Activated naive CD4-positive, alpha-beta T cell treated with anti-CD3 and anti-CD28 coated beads, Interleukin-2, amount 50 U/mL, for 72 hours (primary cell): ENCODE data around the gene GABRG3. TPM values are rescaled to one million over a fixed set of nuclear protein-coding genes. Genes with fewer than 3 reads are reported as not detected.
"Not testable (repeated sequence)": the region's sequence is repeated elsewhere in the genome, so short reads cannot be mapped to it uniquely, and the experiment has no call there.

Experiments used
- ATAC-seq, 2 donors: fragments of 150-1000 bp; cut with Tn5 transposase; 2 replicates each; pipeline ENCODE4 v1.10.0; 2021; ENCODE audit warnings: mild to moderate bottlenecking in 2 of 2, moderate library complexity in 2 of 2
- DNase-seq, 2 donors: peaks; one replicate each; pipeline ENCODE4 v3.0.0; 2021 to 2022; ENCODE audit warnings: low spot score in 2 of 2
- H3K27ac Mint-ChIP-seq, 2 donors: one replicate each; pipeline ENCODE4 v1.8.0; 2022; ENCODE audit warnings: mild to moderate bottlenecking in 2 of 2, mixed read lengths in 2 of 2
- H3K36me3 Mint-ChIP-seq, 2 donors: one replicate each; pipeline ENCODE4 v1.8.0; 2022; ENCODE audit warnings: mixed read lengths in 2 of 2
- H3K9me3 Mint-ChIP-seq, 2 donors: one replicate each; pipeline ENCODE4 v1.8.0; 2022; ENCODE audit warnings: mixed read lengths in 2 of 2
- total RNA-seq, 2 donors: library from RNA; stranded (reverse); gene quantifications; one replicate each; pipeline ENCODE4 v1.2.3, GENCODE V29; 2022

GABRG3 gene
- total RNA-seq, 2 donors from 2014 or later, result not detected

DNA sequence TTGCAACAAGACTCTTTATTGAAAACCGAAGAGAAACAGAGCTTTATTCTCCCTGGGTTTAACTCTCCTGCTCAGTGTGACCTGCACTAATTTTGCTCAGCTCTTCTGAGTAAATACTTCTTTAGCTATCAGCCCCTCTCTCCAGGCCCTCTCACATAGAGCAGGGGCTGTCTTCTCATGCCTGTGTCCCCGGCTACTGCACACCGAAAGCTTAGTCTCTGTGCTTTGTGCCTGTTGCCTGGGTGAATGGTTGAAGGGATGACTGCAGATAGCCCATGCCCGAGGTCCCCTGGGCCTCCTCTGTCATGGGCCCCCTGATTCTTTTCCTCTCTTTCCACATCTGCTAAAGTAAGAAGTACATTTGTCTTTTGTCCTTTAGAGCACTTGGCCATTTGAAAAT lies 195.9 kb downstream of the GABRG3 start:
- H3K27ac Mint-ChIP-seq, result no peak overlapping the region
- no peak for DNase-seq
- no peak for ATAC-seq
- H3K36me3 Mint-ChIP-seq, result no peaks in the 10 kb centered on the region
- peaks cover 13 to 32% of the 10 kb centered on the region in 2 donors for H3K9me3 Mint-ChIP-seq

DNA sequence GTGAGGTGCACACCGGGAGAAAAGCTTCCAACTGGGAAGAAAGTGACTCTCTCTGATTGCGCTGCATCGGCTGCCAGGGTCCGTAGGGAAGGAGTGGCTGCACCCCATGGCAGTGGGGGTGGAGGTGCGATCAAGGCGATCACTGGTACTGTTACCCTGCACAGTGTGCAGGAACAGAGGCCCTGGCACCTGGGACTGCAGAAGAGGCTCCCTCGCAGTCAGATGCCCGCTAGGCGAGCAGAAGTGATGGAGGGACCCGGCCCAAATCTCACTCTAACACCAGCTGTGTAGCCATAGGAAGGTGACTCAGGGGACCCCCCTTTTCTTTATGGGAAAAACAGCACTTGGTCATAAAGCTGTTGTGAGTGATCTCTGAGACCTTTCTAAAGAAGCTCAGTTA lies 196.8 kb downstream of the GABRG3 start:
- Mint-ChIP-seq H3K36me3 (no peaks in the 10 kb centered on the region), H3K27ac (no peak overlapping the region), H3K9me3 (peaks cover 13 to 33% of the 10 kb centered on the region in 2 donors)
- DNase-seq (no peak), ATAC-seq (no peak)

DNA sequence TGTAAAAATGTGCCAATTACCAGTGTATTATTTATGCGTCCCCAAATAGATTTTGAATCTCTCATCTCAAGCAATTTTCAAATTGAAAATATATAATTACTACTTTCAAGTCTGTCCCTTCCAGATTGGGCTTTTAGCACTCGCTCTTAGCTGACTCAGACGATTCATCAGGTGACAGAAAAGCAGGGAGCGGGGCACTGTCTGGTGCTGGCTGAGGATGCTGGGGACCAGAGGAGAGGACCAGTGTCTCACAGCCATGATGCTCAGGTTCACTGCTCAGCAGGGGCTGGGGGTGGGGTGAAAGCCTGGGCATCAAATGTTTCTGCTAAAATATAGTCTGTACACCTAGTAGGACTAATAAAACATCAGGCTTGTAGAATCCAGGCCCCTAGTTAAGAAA lies 199.9 kb downstream of the GABRG3 start:
- Mint-ChIP-seq H3K9me3 (peaks cover 15 to 35% of the 10 kb centered on the region in 2 donors), H3K36me3 (peaks cover 0 to 6% of the 10 kb centered on the region in 2 donors), H3K27ac (no peak overlapping the region)
- DNase-seq (no peak), ATAC-seq (no peak)

DNA sequence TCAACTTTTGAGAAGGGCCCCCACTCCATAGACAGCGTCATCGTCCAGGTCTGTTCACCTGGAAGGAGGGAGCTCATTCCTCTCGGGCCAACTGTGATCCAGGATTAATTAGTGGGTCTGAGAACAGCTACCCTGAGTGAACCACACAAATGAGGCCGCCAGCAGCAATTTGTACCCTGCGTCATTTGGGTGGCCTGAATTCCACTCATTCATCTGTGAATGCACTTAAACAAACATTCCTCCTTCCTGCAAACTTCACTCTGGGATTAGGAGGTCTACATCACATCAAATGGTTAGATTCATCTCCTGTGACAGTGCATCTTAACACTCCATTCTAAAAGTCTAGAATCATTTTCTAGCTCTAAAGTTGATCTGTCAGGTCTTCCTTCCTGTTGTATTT lies 201.8 kb downstream of the GABRG3 start:
- peaks cover 0 to 14% of the 10 kb centered on the region in 2 donors for H3K36me3 Mint-ChIP-seq
- ATAC-seq (no peak), DNase-seq (no peak)
- peaks cover 21 to 49% of the 10 kb centered on the region in 2 donors for H3K9me3 Mint-ChIP-seq
- no peak overlapping the region for H3K27ac Mint-ChIP-seq

GRCh38 chr15:27175472-27176153 lies 204.6 kb downstream of the GABRG3 start:
- Mint-ChIP-seq H3K9me3 (peaks cover 11 to 45% of the 10 kb centered on the region in 2 donors), H3K27ac (no peak overlapping the region), H3K36me3 (peaks cover 0 to 14% of the 10 kb centered on the region in 2 donors)
- DNase-seq (no peak), ATAC-seq (no peak)

GRCh38 chr15:27176785-27177406 lies 205.9 kb downstream of the GABRG3 start:
- Mint-ChIP-seq H3K36me3 (peaks cover 0 to 14% of the 10 kb centered on the region in 2 donors), H3K27ac (no peak overlapping the region), H3K9me3 (peaks cover 11 to 50% of the 10 kb centered on the region in 2 donors)
- DNase-seq (no peak), ATAC-seq (no peak)

DNA sequence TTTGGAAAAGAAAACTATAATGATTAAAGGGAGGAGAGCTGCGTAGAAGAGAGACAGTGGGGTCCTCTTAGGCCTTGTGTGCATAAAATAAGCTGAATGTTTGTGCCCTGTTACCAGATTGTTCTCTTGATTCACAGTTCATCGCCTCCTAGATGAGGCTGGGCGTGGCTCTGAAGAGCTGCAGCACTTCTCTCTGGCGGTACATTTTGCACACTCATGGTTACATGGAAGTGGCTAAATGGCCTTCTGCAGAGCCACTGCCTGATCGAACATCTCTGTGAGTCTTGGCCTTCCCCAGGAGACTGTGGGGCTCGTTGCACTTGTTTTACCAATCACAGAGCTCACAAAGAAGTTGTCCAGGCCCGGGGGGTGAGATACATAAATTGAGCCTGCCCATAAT lies 208.8 kb downstream of the GABRG3 start:
- Mint-ChIP-seq H3K9me3 (peaks cover 11 to 39% of the 10 kb centered on the region in 2 donors), H3K27ac (no peak overlapping the region), H3K36me3 (peaks cover 0 to 10% of the 10 kb centered on the region in 2 donors)
- ATAC-seq, result no peak
- no peak for DNase-seq

GRCh38 chr15:27182561-27183110 lies 211.7 kb downstream of the GABRG3 start:
- H3K27ac Mint-ChIP-seq, result no peak overlapping the region
- no peaks in the 10 kb centered on the region for H3K36me3 Mint-ChIP-seq
- peaks cover 4 to 35% of the 10 kb centered on the region in 2 donors for H3K9me3 Mint-ChIP-seq
- ATAC-seq (no peak), DNase-seq (no peak)

- no peak for DNase-seq
- Mint-ChIP-seq H3K36me3 (no peaks in the 10 kb centered on the region), H3K27ac (no peak overlapping the region), H3K9me3 (peaks cover 4 to 31% of the 10 kb centered on the region in 2 donors)
- no peak for ATAC-seq
Measured at GRCh38 chr15:27183201-27183600, 212.2 kb downstream of the GABRG3 start.

DNA sequence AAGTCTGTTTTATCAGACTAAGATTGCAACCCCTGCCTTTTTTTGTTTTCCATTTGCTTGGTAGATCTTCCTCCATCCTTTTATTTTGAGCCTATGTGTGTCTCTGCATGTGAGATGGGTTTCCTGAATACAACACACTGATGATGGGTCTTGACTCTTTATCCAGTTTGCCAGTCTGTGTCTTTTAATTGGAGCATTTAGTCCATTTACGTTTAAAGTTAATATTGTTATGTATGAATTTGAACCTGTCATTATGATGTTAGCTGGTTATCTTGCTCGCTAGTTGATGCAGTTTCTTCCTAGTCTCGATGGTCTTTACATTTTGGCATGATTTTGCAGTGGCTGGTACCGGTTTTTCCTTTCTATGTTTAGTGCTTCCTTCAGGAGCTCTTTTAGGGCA lies 220.5 kb downstream of the GABRG3 start:
- ATAC-seq, DNase-seq, H3K27ac Mint-ChIP-seq: not testable (repeated sequence)
- Mint-ChIP-seq H3K36me3 (peaks cover 5 to 10% of the 10 kb centered on the region in 2 donors), H3K9me3 (peaks cover 10 to 11% of the 10 kb centered on the region in 2 donors)

GRCh38 chr15:27196691-27197090 lies 225.7 kb downstream of the GABRG3 start:
- no peak for ATAC-seq
- H3K27ac Mint-ChIP-seq, result no peak overlapping the region
- DNase-seq, result no peak
- no peaks in the 10 kb centered on the region for H3K36me3 Mint-ChIP-seq
- H3K9me3 Mint-ChIP-seq, result peaks cover 15 to 16% of the 10 kb centered on the region in 2 donors

GRCh38 chr15:27201425-27201824 lies 230.4 kb downstream of the GABRG3 start:
- Mint-ChIP-seq H3K9me3 (peaks cover 15 to 18% of the 10 kb centered on the region in 2 donors), H3K36me3 (no peaks in the 10 kb centered on the region), H3K27ac (no peak overlapping the region)
- no peak for ATAC-seq
- DNase-seq, result no peak

- peaks cover 4 to 5% of the 10 kb centered on the region in 2 donors for H3K36me3 Mint-ChIP-seq
- DNase-seq (no peak), ATAC-seq (no peak)
- H3K27ac Mint-ChIP-seq, result no peak overlapping the region
- peaks cover 29 to 33% of the 10 kb centered on the region in 2 donors for H3K9me3 Mint-ChIP-seq
Measured at GRCh38 chr15:27210176-27210575, 239.2 kb downstream of the GABRG3 start.

- ATAC-seq (no peak), DNase-seq (no peak)
Measured at GRCh38 chr15:27214032-27214431, 243.1 kb downstream of the GABRG3 start.

GRCh38 chr15:27214961-27215360 lies 244.0 kb downstream of the GABRG3 start:
- Mint-ChIP-seq H3K27ac (no peak overlapping the region), H3K36me3 (peaks cover 4 to 11% of the 10 kb centered on the region in 2 donors), H3K9me3 (peaks cover 19 to 23% of the 10 kb centered on the region in 2 donors)
- DNase-seq (no peak), ATAC-seq (no peak)

More at GRCh38 chr15:27214032-27214431, 243.1 kb downstream of the GABRG3 start:
- H3K36me3 Mint-ChIP-seq, result peaks cover 4 to 11% of the 10 kb centered on the region in 2 donors
- peaks cover 22 to 23% of the 10 kb centered on the region in 2 donors for H3K9me3 Mint-ChIP-seq
- H3K27ac Mint-ChIP-seq, result no peak overlapping the region

- DNase-seq, result no peak
- ATAC-seq, result no peak
- H3K36me3 Mint-ChIP-seq, result peaks cover 0 to 6% of the 10 kb centered on the region in 2 donors
- no peak overlapping the region for H3K27ac Mint-ChIP-seq
- peaks cover 9 to 12% of the 10 kb centered on the region in 2 donors for H3K9me3 Mint-ChIP-seq
Measured at GRCh38 chr15:27218426-27218825, 247.4 kb downstream of the GABRG3 start.

- peaks cover 9% of the 10 kb centered on the region in 2 donors for H3K9me3 Mint-ChIP-seq
- H3K36me3 Mint-ChIP-seq, result peaks cover 0 to 6% of the 10 kb centered on the region in 2 donors
- no peak overlapping the region for H3K27ac Mint-ChIP-seq
- DNase-seq (no peak), ATAC-seq (no peak)
Measured at GRCh38 chr15:27219636-27220035, 248.7 kb downstream of the GABRG3 start.
